Hepatocyte (in vitro differentiated cells): ENCODE data around the gene CDKL5.

ENCODE experiments used
- EZH2 ChIP-seq: fragments of 200-600 bp; sonication (generic); IDR thresholded peaks from 2 replicates; pipeline ENCODE4 v1.6.1; 2016; ENCODE audit warnings: antibody characterized with exemption, mild to moderate bottlenecking, borderline replicate concordance
- TF ChIP-seq, protein P1 (sequence below): fragments of 200-600 bp; sonication (generic); IDR thresholded peaks from 2 replicates; pipeline ENCODE4 v1.5.1; 2016; ENCODE audit warnings: antibody characterized with exemption, mild to moderate bottlenecking; ENCODE audit not compliant: poor library complexity

DNA sequence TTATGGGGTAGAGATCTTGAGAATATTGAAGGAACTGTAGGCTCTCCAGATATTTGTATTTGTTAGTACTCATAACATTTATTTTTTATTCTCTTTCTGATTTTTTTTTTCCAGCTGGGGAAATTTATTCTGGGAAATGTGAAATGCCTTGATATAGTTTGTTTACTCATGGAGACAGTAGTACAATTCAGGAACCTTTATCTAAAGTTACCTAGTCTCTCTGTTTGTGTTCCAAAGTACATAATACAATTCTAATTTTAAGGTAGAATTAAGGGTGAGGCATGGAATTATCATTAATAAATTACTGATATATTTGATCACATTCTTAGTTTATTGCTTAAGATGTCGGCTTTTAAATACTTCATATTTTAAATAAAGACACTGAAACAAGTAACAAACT lies 132.5 kb downstream of the CDKL5 start:
- TF ChIP-seq, protein P1, sequence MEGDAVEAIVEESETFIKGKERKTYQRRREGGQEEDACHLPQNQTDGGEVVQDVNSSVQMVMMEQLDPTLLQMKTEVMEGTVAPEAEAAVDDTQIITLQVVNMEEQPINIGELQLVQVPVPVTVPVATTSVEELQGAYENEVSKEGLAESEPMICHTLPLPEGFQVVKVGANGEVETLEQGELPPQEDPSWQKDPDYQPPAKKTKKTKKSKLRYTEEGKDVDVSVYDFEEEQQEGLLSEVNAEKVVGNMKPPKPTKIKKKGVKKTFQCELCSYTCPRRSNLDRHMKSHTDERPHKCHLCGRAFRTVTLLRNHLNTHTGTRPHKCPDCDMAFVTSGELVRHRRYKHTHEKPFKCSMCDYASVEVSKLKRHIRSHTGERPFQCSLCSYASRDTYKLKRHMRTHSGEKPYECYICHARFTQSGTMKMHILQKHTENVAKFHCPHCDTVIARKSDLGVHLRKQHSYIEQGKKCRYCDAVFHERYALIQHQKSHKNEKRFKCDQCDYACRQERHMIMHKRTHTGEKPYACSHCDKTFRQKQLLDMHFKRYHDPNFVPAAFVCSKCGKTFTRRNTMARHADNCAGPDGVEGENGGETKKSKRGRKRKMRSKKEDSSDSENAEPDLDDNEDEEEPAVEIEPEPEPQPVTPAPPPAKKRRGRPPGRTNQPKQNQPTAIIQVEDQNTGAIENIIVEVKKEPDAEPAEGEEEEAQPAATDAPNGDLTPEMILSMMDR: no peak
- no peak for TF ChIP-seq EZH2
